Naive thymus-derived CD8-positive, alpha-beta T cell (primary cell): ENCODE measurements around the gene LYRM4. TPM values are rescaled to one million over a fixed set of nuclear protein-coding genes. Genes with fewer than 3 reads are reported as not detected.

Source experiments
- ATAC-seq, 2 donors: fragments of 150-1000 bp; cut with Tn5 transposase in 1 of 2; sonication (Bioruptor Pico), chemical (Tn5 transposase) in 1 of 2; 1 replicate in 1 of 2; 2 replicates in 1 of 2; pipeline ENCODE4 v1.10.0; 2021; ENCODE audit warnings: mild to moderate bottlenecking in 2 of 2, moderate library complexity in 2 of 2
- POLR2A ChIA-PET: fragments of 350-600 bp; sonication (Branson Sonifier 250); formaldehyde crosslinking; loops from one replicate; lab custom pipeline; 2021; ENCODE audit warnings: antibody characterized with exemption; lab: Charles Lee
- DNase-seq, 10 donors: peaks; one replicate each; pipeline versions ENCODE4 v3.0.0 to v3.0.0-alpha.2; 2020 to 2022
- H3K27ac Mint-ChIP-seq, 10 donors: one replicate each; pipeline ENCODE4 v1.8.0; 2020 to 2022; ENCODE audit warnings: mild to moderate bottlenecking in 10 of 10, mixed read lengths in 10 of 10, moderate library complexity in 4 of 10, inconsistent platforms in 1 of 10
- H3K27me3 Mint-ChIP-seq, 5 donors: one replicate each; pipeline ENCODE4 v1.8.0; 2021 to 2022; ENCODE audit warnings: mixed read lengths in 5 of 5
- H3K36me3 Mint-ChIP-seq, 3 donors: one replicate each; pipeline ENCODE4 v1.8.0; 2020 to 2022; ENCODE audit warnings: mixed read lengths in 3 of 3, mild to moderate bottlenecking in 2 of 3, inconsistent platforms in 1 of 3
- H3K4me1 Mint-ChIP-seq, 4 donors: one replicate each; pipeline ENCODE4 v1.8.0; 2021 to 2022; ENCODE audit warnings: mixed read lengths in 4 of 4
- H3K4me3 Mint-ChIP-seq, 10 donors: one replicate each; pipeline ENCODE4 v1.8.0; 2020 to 2022; ENCODE audit warnings: mild to moderate bottlenecking in 10 of 10, mixed read lengths in 10 of 10, moderate library complexity in 6 of 10, inconsistent platforms in 1 of 10
- H3K9me3 Mint-ChIP-seq, 9 donors: one replicate each; pipeline ENCODE4 v1.8.0; 2020 to 2022; ENCODE audit warnings: mixed read lengths in 9 of 9, mild to moderate bottlenecking in 3 of 9, inconsistent platforms in 1 of 9, moderate library complexity in 1 of 9
- polyA plus RNA-seq, 3 donors: library from polyadenylated mRNA; unstranded; fragments of 300-500 nt; fragmentation: Illumina TruSeq; gene quantifications; one replicate each; pipeline ENCODE4 v1.2.3, GENCODE V29; 2021
- total RNA-seq, 8 experiments: library from RNA in 2 of 8; stranded (reverse) in 2 of 8; gene quantifications; one replicate each; pipeline ENCODE4 v1.2.3 and lab custom pipeline; 2021 to 2026

LYRM4 gene
- total and polyA plus RNA-seq, 5 experiments from 2014 or later = 27.8 to 56.8 (median 52.3) TPM

DNA sequence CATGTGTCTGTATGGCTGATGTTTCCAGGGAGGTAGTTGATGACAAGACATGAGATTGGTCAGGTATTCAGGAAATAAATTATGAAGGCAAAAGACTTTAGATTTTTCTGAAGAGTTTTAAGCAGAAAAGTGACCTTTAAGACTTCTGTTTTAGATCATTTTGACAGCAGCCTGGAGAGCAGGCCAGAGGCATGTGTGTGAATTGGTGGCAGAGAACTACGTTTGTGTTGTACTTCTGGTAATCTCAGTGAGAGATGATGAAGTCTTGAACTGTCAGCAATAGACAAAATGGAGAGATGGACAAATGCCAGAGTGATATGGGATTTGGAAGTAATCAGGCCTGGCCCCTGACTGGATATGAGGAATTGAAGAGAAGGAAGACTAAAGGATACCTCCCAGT lies 31.4 kb upstream of the LYRM4 start:
- Mint-ChIP-seq H3K27ac (no peak overlapping the region), H3K27me3 (no peaks in the 10 kb centered on the region), H3K4me1 (peaks cover 28 to 61% (median 48%) of the 10 kb centered on the region in 4 donors), H3K9me3 (no peaks in the 10 kb centered on the region), H3K4me3 (peak overlapping the region in 1 of 10 donors; percentile 2), H3K36me3 (peaks cover 0 to 23% (median 7%) of the 10 kb centered on the region in 3 donors)
- POLR2A ChIA-PET = no interaction called here
- ATAC-seq (no peak), DNase-seq (no peak)

DNA sequence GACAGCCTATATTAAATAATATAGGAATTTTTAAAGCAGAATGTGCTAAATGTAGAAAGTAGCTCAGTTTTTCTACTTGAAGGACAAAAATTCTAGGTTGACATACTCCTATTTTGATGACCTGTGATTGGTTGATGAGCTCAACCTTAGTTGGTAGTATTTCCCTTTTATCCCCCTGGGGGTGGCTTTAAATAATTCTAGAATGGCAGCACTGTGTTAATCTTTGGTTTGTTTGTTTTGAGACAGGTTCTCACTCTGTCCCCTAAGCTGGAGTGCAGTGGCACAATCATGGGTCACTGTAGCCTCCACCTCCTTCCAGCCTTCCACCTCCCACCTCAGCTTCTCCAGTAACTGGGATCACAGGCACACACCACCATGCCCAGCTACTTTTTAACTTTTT lies 29.8 kb upstream of the LYRM4 start:
- no peak for DNase-seq
- no peak for ATAC-seq
- POLR2A ChIA-PET = no interaction called here
- peaks cover 0 to 15% (median 2%) of the 10 kb centered on the region in 3 donors for H3K36me3 Mint-ChIP-seq
- peak overlapping the region in 2 of 10 donors; percentile 9 to 18 for H3K27ac Mint-ChIP-seq
- H3K4me1 Mint-ChIP-seq = peaks cover 33 to 60% (median 48%) of the 10 kb centered on the region in 4 donors
- H3K27me3 Mint-ChIP-seq = no peaks in the 10 kb centered on the region
- H3K4me3 Mint-ChIP-seq = no peak overlapping the region
- no peaks in the 10 kb centered on the region for H3K9me3 Mint-ChIP-seq

DNA sequence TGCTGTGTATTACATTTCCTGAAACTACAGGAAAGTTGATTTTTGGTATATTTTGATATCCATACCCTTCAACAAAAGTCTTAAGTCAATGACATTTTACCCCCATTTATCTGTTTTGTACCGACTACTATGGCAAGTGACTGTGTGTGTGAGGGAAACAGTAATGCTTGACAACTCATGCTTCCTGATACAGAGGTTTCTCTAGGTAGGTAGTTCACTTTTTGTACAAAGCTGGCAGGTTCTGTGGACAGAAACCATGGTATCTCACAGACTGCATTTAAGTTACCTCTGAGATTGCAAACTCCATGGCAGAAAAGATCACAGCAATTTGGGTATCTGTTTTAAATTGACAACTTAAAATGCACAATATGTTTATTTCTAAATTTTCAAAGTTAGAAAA lies 29.3 kb upstream of the LYRM4 start:
- no peak for DNase-seq
- Mint-ChIP-seq H3K36me3 (peaks cover 0 to 18% (median 2%) of the 10 kb centered on the region in 3 donors), H3K9me3 (no peaks in the 10 kb centered on the region), H3K27ac (no peak overlapping the region), H3K4me1 (peaks cover 37 to 60% (median 49%) of the 10 kb centered on the region in 4 donors), H3K27me3 (no peaks in the 10 kb centered on the region), H3K4me3 (no peak overlapping the region)
- ATAC-seq = no peak
- POLR2A ChIA-PET = no interaction called here

DNA sequence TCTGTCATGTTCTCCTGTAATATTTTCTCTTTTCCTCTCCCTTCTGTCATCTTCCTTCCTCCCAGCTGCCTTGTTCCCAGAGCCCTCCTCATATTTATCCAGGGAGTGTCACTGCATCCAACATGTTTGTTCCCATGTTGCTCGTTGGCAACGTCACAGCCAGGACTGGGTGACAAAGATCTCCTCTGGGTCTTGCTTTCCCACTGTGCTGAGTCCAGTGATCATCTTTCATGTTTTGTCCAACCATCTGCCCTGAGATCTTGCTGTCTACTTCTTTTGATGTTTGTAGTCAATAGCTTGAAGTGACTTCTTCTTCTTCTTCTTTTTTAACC lies 27.2 kb upstream of the LYRM4 start:
- no peak overlapping the region for H3K4me3 Mint-ChIP-seq
- peaks cover 0 to 21% (median 2%) of the 10 kb centered on the region in 3 donors for H3K36me3 Mint-ChIP-seq
- peaks cover 36 to 48% (median 42%) of the 10 kb centered on the region in 4 donors for H3K4me1 Mint-ChIP-seq
- ATAC-seq (no peak), DNase-seq (no peak)
- POLR2A ChIA-PET = no interaction called here
- H3K9me3 Mint-ChIP-seq = no peaks in the 10 kb centered on the region
- no peak overlapping the region for H3K27ac Mint-ChIP-seq
- no peaks in the 10 kb centered on the region for H3K27me3 Mint-ChIP-seq

DNA sequence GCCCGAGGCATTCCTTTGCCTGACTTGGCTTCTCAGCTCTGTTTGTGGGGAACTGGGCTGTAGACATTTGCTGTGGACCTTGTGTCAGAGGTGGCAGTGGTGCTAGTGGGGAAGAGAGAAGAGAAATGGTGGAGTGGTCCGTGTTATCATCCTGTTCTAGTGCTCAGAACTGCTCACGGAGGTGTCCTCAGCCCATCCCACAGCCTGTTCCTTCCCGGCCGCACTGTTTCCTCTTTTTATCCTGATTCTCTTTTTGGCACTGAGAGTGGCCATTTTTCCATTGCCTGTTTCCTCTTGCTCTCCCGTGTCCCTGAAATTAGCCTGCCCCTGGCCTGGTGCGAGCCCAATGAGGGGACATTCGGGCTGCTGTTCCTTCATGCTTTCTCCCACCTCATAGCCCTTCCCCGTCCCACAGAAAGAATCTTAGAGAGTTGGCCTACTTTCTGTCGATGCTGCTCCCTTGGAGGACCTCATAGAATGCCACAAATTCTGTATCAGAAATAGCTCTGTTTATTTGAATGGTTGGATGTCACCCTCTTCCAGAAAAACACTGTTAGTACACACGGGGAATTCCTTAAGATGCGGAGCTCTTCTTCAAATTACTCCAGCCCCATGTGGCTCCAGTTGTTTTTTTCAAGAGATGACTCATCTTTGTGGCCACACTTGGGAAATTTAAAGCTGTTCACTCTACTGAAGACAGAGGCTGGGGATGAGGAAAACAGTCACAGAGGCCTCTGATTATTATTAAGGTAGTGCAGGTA lies 26.6 kb upstream of the LYRM4 start:
- Mint-ChIP-seq H3K9me3 (no peaks in the 10 kb centered on the region), H3K4me3 (no peak overlapping the region), H3K27me3 (no peaks in the 10 kb centered on the region), H3K4me1 (peaks cover 34 to 48% (median 40%) of the 10 kb centered on the region in 4 donors), H3K36me3 (peaks cover 0 to 21% (median 5%) of the 10 kb centered on the region in 3 donors), H3K27ac (peak overlapping the region in 3 of 10 donors; percentile 48 to 64 (median 55))
- ATAC-seq (no peak), DNase-seq (no peak)
- POLR2A ChIA-PET = no interaction called here

DNA sequence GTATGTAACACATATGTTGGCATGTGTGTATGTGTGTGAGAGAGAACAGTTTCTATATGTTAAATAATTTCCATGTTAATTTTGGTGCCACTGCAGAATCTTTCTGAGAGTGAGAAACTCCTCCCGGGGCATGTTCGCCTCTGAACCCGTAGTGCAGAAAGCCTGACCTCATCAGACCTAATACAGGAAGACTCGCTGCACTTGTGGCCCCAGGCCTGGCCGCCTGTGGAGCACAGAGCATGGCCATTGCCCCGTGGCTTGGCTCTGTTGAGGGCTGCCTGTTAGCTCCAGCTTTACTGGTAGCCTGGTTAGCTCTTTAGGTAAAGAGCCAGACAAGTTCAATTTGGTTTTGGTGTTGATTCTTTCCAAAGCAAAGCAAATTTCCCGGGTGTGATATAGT lies 26.0 kb upstream of the LYRM4 start:
- Mint-ChIP-seq H3K36me3 (peaks cover 0 to 21% (median 5%) of the 10 kb centered on the region in 3 donors), H3K4me1 (peaks cover 28 to 48% (median 38%) of the 10 kb centered on the region in 4 donors), H3K9me3 (no peaks in the 10 kb centered on the region), H3K4me3 (no peak overlapping the region), H3K27ac (no peak overlapping the region), H3K27me3 (no peaks in the 10 kb centered on the region)
- no peak for DNase-seq
- no peak for ATAC-seq
- POLR2A ChIA-PET = no interaction called here

DNA sequence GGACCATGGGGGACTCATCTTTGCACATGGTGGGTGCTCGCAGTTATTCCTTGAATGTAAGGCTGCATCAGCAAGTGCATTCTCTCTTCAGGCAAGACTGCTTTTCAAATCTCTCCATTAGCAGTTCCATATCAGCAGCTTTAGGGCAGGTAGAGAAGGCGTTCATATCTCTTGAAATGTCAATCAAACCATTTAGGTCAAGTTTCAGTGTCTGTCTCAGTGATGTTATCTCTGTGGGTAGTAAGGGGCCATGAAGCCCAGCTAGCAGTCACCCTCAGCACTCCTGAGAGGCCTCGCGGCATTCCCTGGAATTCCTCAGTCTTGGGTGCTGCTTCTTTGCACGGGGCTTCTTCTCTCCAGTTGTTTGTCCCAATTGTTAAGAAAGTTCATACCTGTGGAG lies 24.8 kb upstream of the LYRM4 start:
- H3K4me1 Mint-ChIP-seq = peaks cover 27 to 51% (median 34%) of the 10 kb centered on the region in 4 donors

DNA sequence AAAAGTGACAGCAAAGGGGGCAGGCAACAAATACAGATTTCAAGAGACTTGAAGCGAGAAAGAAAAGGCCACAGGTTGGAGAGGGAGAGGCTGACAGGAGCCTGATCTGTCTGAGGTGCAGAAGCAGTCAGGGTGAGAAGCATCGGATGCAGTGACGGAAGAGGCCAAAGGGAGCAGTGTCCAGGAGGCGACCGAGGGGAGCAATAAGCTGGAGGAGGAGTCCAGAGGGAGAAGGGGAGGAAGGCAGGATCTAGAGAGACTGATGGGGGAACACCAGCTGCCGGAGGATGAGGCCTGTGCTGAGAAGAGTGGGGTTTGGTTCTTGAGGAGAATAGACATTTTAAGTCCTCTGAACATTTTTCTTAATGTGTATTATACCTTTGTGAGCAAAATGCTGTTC lies 24.3 kb upstream of the LYRM4 start:
- Mint-ChIP-seq H3K27me3 (no peaks in the 10 kb centered on the region), H3K36me3 (peaks cover 0 to 24% (median 5%) of the 10 kb centered on the region in 3 donors), H3K4me3 (no peak overlapping the region), H3K9me3 (no peaks in the 10 kb centered on the region), H3K27ac (peak overlapping the region in 2 of 10 donors; percentile 30 to 89), H3K4me1 (peaks cover 27 to 56% (median 36%) of the 10 kb centered on the region in 4 donors)
- ATAC-seq (no peak), DNase-seq (no peak)
- POLR2A ChIA-PET = no interaction called here

More for the DNA sequence above, 24.8 kb upstream of the LYRM4 start:
- H3K27ac Mint-ChIP-seq = peak overlapping the region in 1 of 10 donors; percentile 89
- no peak for DNase-seq
- no peak for ATAC-seq
- no peaks in the 10 kb centered on the region for H3K27me3 Mint-ChIP-seq
- H3K9me3 Mint-ChIP-seq = no peaks in the 10 kb centered on the region
- POLR2A ChIA-PET = no interaction called here
- H3K4me3 Mint-ChIP-seq = no peak overlapping the region
- H3K36me3 Mint-ChIP-seq = peaks cover 0 to 24% (median 5%) of the 10 kb centered on the region in 3 donors

DNA sequence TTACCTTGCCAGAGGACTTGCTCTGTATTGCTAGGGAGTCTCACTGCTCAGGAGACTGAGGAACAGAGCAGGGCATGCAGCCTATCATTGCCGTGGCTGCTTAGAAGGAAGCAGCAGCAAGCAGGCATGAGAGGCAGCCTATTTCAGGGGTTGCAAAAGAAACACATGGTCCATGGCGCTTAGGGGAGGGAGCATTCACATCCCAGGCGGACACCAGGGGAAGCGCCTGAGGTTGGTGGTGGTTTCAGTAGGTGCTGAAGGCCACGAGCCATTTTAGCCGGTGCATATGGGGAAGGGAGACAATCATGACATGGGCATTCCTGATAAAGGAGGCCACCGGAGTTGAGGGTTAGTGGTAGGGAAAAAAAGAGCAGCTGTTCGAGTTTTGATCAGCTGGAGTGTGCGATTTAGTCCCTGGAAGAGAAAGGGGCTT lies 21.5 kb upstream of the LYRM4 start:
- no peak for ATAC-seq
- Mint-ChIP-seq H3K27me3 (no peaks in the 10 kb centered on the region), H3K36me3 (peaks cover 0 to 28% (median 6%) of the 10 kb centered on the region in 3 donors), H3K4me3 (no peak overlapping the region), H3K4me1 (peaks cover 26 to 54% (median 32%) of the 10 kb centered on the region in 4 donors), H3K27ac (peak overlapping the region in 1 of 10 donors; percentile 46), H3K9me3 (no peaks in the 10 kb centered on the region)
- no peak for DNase-seq
- POLR2A ChIA-PET = no interaction called here

DNA sequence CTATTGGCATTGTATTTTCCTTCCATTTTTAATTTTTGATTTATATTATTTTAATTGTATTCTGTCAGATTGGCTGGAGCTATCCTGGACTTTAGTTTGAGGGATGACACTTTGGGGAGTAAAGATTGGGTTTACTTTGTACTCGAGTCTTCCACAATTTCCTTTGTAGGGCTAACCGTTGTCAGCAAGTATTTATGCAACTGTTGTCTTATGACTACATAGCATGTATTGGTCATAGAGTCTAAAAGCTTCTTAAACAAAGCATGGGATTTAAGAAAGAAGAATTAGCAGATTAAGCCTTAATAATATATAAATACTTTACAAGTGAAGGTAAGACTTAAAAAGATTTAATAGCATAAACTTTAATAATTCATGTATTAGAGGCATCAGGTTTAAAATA lies 20.2 kb upstream of the LYRM4 start:
- POLR2A ChIA-PET = no interaction called here
- Mint-ChIP-seq H3K36me3 (peaks cover 0 to 34% (median 7%) of the 10 kb centered on the region in 3 donors), H3K4me3 (no peak overlapping the region), H3K4me1 (peaks cover 24 to 49% (median 30%) of the 10 kb centered on the region in 4 donors), H3K27ac (no peak overlapping the region), H3K27me3 (no peaks in the 10 kb centered on the region), H3K9me3 (no peaks in the 10 kb centered on the region)
- ATAC-seq (no peak), DNase-seq (no peak)

DNA sequence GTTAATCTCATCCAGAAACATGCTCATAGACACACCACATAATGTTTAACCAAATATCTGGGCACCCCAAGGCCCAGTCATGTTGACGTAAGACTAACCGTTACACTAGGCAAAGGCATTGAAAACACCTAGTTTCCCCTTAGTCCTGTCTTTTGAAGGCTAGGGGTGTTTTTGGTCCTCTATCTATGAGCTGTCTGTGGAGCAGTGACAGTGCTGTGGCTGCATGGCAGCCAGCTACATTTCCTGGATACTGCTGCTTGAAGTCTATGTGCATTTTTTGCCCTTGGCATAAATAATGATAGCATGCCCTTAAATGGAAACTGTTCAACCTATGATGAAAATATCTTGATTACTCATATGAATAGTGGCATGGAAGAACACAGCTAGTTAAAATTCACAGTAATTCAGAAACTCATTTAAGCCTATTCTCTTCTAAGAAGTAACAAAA lies 19.2 kb upstream of the LYRM4 start:
- Mint-ChIP-seq H3K27me3 (no peaks in the 10 kb centered on the region), H3K4me3 (no peak overlapping the region), H3K9me3 (no peaks in the 10 kb centered on the region), H3K36me3 (peaks cover 0 to 33% (median 7%) of the 10 kb centered on the region in 3 donors), H3K4me1 (peaks cover 14 to 45% (median 27%) of the 10 kb centered on the region in 4 donors), H3K27ac (peak overlapping the region in 1 of 10 donors; percentile 47)
- DNase-seq = no peak
- POLR2A ChIA-PET = no interaction called here
- no peak for ATAC-seq

DNA sequence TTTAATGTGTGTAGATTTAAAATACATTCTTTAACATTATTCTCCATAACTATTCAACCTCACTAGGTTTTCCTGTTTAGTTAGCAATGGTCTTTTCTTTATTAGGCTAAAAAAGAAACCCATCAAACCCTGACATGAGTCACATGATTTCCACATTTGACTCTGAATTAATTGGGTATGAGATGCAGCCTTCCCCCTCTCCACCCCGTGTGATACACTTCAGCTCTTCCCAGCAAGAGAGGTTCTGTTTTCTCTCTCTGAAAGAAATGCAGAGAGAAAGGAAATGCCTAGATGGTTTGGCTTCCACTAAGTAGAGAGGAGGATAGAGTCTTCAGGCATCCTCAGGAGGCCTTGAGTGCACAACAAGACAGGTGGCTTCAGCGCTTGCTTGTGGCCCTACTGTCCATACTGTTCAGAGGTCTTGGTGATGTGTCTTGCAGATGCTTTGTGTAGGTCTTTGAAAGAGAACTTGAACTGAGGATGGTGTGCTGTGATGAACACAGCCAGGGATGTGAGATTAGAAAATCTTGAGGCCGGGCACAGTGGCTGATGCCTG lies 17.9 kb upstream of the LYRM4 start:
- H3K4me1 Mint-ChIP-seq = peaks cover 8 to 33% (median 28%) of the 10 kb centered on the region in 4 donors
- no peak overlapping the region for H3K27ac Mint-ChIP-seq
- no peaks in the 10 kb centered on the region for H3K27me3 Mint-ChIP-seq
- H3K9me3 Mint-ChIP-seq = no peaks in the 10 kb centered on the region
- H3K4me3 Mint-ChIP-seq = no peak overlapping the region
- peaks cover 0 to 28% (median 7%) of the 10 kb centered on the region in 3 donors for H3K36me3 Mint-ChIP-seq
- DNase-seq = no peak
- POLR2A ChIA-PET = no interaction called here
- ATAC-seq = no peak

DNA sequence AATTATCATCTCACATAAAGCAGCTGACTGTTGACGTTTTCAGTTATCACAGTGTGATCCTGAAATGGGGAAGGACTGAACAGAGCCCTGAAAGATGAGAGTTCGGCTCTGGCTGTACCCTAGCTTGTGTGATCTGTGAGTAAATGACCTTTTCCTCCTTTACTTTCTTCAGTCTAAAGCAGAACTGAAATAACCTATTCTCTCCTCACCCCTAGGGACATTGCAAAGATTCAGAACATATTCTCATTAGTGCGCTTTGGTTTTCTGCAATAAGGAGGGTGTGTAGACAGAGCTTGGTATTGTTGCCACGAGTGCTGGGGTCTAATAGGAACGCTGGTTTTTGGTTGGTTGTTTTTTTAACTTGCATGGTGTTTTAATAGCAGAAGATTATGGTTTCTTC lies 17.3 kb upstream of the LYRM4 start:
- H3K4me1 Mint-ChIP-seq = peaks cover 14 to 37% (median 33%) of the 10 kb centered on the region in 4 donors
- POLR2A ChIA-PET = no interaction called here

More for the DNA sequence above, 17.3 kb upstream of the LYRM4 start:
- Mint-ChIP-seq H3K27ac (peak overlapping the region in 1 of 10 donors; percentile 25), H3K4me3 (no peak overlapping the region), H3K9me3 (no peaks in the 10 kb centered on the region), H3K27me3 (no peaks in the 10 kb centered on the region), H3K36me3 (peaks cover 0 to 34% (median 7%) of the 10 kb centered on the region in 3 donors)
- ATAC-seq (no peak), DNase-seq (no peak)
